Pancreas (tissue), 10 donors: ENCODE data around the gene CA5A. TPM values are rescaled to one million over a fixed set of nuclear protein-coding genes. Genes with fewer than 3 reads are reported as not detected.
"Not testable (repeated sequence)": the region's sequence is repeated elsewhere in the genome, so short reads cannot be mapped to it uniquely, and the experiment has no call there.

Source experiments
- ATAC-seq, 4 donors: fragments of 200-7000 bp; cut with Tn5 transposase; one replicate each; pipeline versions ENCODE4 v1.8.0 to v1.9.1; 2020; ENCODE audit warnings: mild to moderate bottlenecking in 4 of 4, moderate library complexity in 4 of 4
- DNase-seq, 6 donors: peaks; one replicate each; pipeline ENCODE4 v3.0.0-alpha.2; 2020
- FAIRE-seq: peaks from 2 replicates; lab custom pipeline; 2012; peaks lifted over from hg19 to GRCh38; lab: Jason Lieb, UNC
- H3K27ac ChIP-seq, 4 donors: fragments of 200-600 bp; sonication (generic); 1 replicate in 3 of 4; 2 replicates in 1 of 4; pipeline versions ENCODE4 v1.5.0 to v1.8.0; 2020
- H3K27me3 ChIP-seq, 4 donors: fragments of 200-600 bp; one replicate each; pipeline ENCODE4 v1.8.0; 2021
- H3K36me3 ChIP-seq, 3 donors: fragments of 200-600 bp; sonication (generic) in 1 of 3; one replicate each; pipeline versions ENCODE4 v1.5.0 to v1.8.0; 2020 to 2021
- H3K4me1 ChIP-seq, 3 donors: fragments of 200-600 bp; one replicate each; pipeline ENCODE4 v1.8.0; 2021
- H3K4me3 ChIP-seq, 4 donors: fragments of 200-600 bp; sonication (generic) in 2 of 4; one replicate each; pipeline versions ENCODE4 v1.5.0 to v1.8.0; 2020 to 2021
- H3K9me3 ChIP-seq, 4 donors: fragments of 200-600 bp; one replicate each; pipeline ENCODE4 v1.8.0; 2021
- whole genome bisulfite sequencing, 2 donors: extraction: QIAGEN DNeasy Blood & Tissue Kit; methylation state at CpG; one replicate each; pipeline ENCODE4 v1.1.7; 2013; 5-methylcytosine and 5-hydroxymethylcytosine counted together
- intact Hi-C, 3 donors: fragments of 100-400 bp; cut with DNase I; formaldehyde crosslinking; loops; one replicate each; pipeline versions ENCODE4 v1.11.1 to v1.14.2; 2022
- polyA plus RNA-seq, 2 donors: library from polyadenylated mRNA; stranded (reverse); fragments of 200-250 nt; gene quantifications; one replicate each; pipeline ENCODE4 v1.2.3, GENCODE V29; 2013
- total RNA-seq, 6 donors: library from RNA; stranded (reverse); fragmentation: NEBNext Ultra II Directional in 4 of 6; extraction: Animal tissue kit (Norgen Biotek cat#: 25700) in 4 of 6; gene quantifications; one replicate each; pipeline versions ENCODE4 v1.2.1 to v1.2.4, GENCODE V29; 2021 to 2023
- TF ChIP-seq, protein P1 (sequence below), 4 donors: fragments of 200-600 bp; sonication (generic) in 3 of 4; IDR thresholded peaks; one replicate each; pipeline versions ENCODE4 v1.5.0 to v1.8.0; 2021; ENCODE audit warnings: antibody characterized with exemption in 4 of 4
- donor health status: healthy with polysubstance abuse.
- donor health status: DM: no; HTN: no; CAD: no; lungs with moderate emphysema.
- donor health status: DM: no; HTN: no; CAD: no.
- donor health status: control.
- donor health status: control.
- donor health status: Bipolar disorder and iron deficiency.
- donor health status: DM: yes; HTN: yes; CAD: no.
- donor health status: DM: no; HTN: no; CAD: no.
- donor health status: DM: no; HTN: no; CAD: no.
- donor health status: DM: yes; HTN: yes; CAD: no.

Gene CA5A
- total and polyA plus RNA-seq, 8 donors, result under 0.01 TPM; not detected in 6

- peak in 1 of 6 donors; percentile 58 for DNase-seq
- Histone ChIP-seq H3K9me3 (no peaks in the 10 kb centered on the region), H3K4me3 (no peak overlapping the region), H3K27me3 (no peaks in the 10 kb centered on the region), H3K36me3 (no peaks in the 10 kb centered on the region), H3K27ac (no peak overlapping the region), H3K4me1 (peaks cover 0 to 12% (median 8%) of the 10 kb centered on the region in 3 donors)
- FAIRE-seq, result no peak
- intact Hi-C loops, result no loop called here
- TF ChIP-seq, protein P1, sequence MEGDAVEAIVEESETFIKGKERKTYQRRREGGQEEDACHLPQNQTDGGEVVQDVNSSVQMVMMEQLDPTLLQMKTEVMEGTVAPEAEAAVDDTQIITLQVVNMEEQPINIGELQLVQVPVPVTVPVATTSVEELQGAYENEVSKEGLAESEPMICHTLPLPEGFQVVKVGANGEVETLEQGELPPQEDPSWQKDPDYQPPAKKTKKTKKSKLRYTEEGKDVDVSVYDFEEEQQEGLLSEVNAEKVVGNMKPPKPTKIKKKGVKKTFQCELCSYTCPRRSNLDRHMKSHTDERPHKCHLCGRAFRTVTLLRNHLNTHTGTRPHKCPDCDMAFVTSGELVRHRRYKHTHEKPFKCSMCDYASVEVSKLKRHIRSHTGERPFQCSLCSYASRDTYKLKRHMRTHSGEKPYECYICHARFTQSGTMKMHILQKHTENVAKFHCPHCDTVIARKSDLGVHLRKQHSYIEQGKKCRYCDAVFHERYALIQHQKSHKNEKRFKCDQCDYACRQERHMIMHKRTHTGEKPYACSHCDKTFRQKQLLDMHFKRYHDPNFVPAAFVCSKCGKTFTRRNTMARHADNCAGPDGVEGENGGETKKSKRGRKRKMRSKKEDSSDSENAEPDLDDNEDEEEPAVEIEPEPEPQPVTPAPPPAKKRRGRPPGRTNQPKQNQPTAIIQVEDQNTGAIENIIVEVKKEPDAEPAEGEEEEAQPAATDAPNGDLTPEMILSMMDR (IDR thresholded peaks at IDR 0.05), result no peak
- ATAC-seq, result no peak
- WGBS, 2 donors, result 89% methylated on average over 18 to 19 of the region's 19 CpGs
These were observed 58.3 kb downstream of the CA5A start for GRCh38 chr16:87877942-87878507.

DNA sequence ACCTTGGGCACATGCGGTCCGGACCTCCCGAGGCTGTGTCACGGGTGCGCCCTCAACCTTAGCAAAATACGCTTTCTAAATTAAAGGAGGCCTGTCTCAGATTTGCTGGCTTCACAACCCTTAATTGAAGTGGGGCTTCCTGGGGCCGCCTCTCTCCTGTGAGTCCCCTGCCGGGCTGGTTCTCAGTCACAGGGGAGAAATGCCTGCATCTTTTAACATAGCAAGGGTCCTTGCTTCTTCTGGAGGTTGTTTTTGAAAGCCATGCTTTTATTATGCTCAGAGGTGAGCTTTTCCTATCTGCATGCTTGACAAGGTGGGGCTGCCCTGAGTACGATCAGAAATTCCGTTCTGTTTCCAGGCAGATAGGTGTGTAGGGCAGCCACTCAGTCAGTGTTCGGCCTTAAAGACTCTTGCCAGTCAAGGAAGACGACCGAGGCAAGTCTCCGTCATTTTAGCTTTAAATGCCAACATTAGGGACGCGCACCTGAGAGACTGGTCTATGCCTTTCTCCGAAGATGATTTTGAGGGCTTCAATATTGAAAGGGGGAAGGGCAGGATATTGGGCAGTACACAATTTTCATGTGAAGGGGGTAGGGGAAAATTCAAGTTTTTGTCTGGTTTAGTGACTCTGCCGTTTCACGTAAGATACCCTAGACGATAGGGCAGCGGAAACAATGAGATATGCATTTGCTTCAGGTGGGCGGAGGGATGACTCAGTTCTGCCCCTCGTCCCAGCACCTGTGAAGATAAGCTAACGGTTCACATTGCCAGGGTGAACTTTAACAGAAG is 61.5 kb downstream of the CA5A start:
- no peak for FAIRE-seq
- no peak overlapping the region for H3K4me3 ChIP-seq
- peaks cover 0 to 12% (median 0%) of the 10 kb centered on the region in 3 donors for H3K4me1 ChIP-seq
- intact Hi-C loops, result no loop called here
- TF ChIP-seq, protein P1 (IDR thresholded peaks at IDR 0.05), result no peak
- no peak for DNase-seq
- no peaks in the 10 kb centered on the region for H3K9me3 ChIP-seq
- H3K27ac ChIP-seq, result no peak overlapping the region
- H3K27me3 ChIP-seq, result no peaks in the 10 kb centered on the region
- 76 to 81% methylated on average over 24 of the region's 24 CpGs for WGBS, 2 donors
- no peaks in the 10 kb centered on the region for H3K36me3 ChIP-seq
- no peak for ATAC-seq

DNA sequence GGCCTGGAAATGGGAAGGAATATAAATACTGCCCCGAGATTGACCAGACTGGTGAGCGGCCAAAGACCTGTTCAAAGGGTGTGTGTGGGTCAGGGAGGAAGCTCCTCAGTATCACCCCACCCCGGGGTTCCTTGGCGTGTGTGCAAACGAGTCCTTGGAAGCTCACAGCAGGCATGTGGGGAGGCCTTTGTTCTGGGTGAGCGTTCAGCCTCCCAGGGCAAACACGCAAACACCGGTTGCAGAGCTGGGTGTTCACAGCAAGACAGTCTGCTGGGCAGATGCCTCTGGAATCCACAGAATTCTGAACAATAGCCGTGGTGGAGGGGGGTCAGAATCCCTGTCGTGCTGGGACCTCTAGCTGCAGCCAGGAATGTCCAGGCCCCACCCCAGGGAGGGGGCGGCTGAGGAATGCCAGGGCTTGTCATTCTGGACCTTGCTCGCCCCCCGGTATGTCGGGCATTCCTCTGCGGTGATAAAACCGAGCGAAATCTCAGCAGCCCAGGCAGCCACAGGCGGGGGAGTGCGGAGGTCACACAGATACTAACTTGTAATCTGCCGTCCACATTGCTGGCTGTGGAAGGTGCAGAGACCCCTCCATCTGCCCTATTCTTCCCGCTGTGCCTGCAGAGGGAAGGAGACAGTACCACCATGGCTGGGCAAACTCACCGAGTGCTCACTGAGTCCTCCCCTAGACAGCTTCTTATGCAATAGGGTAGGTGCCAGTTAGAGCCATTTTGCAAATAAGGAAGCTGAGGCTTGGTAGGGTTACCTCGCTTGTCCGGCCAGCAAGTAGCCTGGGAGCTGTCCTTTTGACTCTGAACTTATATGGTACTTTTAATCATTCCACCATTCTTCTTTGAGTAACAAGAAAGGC is 65.7 kb downstream of the CA5A start:
- WGBS, 2 donors, result 67 to 75% methylated on average over 22 to 24 of the region's 24 CpGs
- H3K4me1 ChIP-seq, FAIRE-seq: not testable (repeated sequence)

DNA sequence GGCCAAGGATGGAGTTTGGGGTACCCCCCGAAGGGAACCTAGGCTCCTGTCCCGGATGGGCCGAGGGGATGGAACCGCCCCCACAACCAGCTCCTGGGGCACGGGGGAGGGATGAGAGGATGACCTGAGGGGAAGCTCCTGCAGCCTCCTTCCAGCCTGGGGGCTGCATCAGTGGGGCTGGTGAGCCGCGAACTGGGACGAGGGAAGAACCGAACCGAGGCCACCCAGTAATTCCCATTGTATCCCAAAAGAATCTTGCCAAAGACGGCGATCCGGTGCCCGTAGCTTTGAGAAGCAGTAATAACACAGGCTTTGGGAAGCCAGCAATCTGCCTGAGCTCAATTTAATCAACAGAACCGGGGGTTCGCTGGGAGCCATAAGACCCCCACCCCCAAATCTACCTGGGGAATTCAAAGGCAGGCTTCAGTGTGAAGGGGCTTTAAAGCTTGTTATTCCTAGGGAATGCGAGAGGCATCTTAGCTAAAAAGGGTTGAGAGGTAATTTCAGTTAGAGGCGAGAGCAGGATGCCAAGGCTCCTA is 66.4 kb downstream of the CA5A start:
- DNase-seq, result peak in 1 of 6 donors; percentile 20
- not testable (repeated sequence) for ATAC-seq, H3K4me1 ChIP-seq, H3K36me3 ChIP-seq, H3K27me3 ChIP-seq, H3K9me3 ChIP-seq, H3K27ac ChIP-seq, H3K4me3 ChIP-seq, FAIRE-seq
- WGBS, 2 donors, result 95 to 98% methylated on average over 15 to 18 of the region's 18 CpGs
- intact Hi-C loops, result loop anchor here in 2 of 3 donors (2.0 to 5.0 kb wide), 2 partner anchors 88 to 89 kb away; no protein-coding TSS in a partner anchor

More for the DNA sequence above, 65.7 kb downstream of the CA5A start:
- H3K27me3 ChIP-seq, H3K36me3 ChIP-seq, H3K4me3 ChIP-seq, H3K9me3 ChIP-seq: not testable (repeated sequence)
- intact Hi-C loops, result loop anchor here in 1 of 3 donors (2.0 kb wide), 1 partner anchor 90 kb away; no protein-coding TSS in a partner anchor
- peak in 2 of 6 donors; percentile 46 to 62 for DNase-seq
- H3K27ac ChIP-seq, result peak overlapping the region in 2 of 4 donors; percentile 6 to 62
- ATAC-seq, result peak in 2 of 4 donors; percentile 11 to 29

DNA sequence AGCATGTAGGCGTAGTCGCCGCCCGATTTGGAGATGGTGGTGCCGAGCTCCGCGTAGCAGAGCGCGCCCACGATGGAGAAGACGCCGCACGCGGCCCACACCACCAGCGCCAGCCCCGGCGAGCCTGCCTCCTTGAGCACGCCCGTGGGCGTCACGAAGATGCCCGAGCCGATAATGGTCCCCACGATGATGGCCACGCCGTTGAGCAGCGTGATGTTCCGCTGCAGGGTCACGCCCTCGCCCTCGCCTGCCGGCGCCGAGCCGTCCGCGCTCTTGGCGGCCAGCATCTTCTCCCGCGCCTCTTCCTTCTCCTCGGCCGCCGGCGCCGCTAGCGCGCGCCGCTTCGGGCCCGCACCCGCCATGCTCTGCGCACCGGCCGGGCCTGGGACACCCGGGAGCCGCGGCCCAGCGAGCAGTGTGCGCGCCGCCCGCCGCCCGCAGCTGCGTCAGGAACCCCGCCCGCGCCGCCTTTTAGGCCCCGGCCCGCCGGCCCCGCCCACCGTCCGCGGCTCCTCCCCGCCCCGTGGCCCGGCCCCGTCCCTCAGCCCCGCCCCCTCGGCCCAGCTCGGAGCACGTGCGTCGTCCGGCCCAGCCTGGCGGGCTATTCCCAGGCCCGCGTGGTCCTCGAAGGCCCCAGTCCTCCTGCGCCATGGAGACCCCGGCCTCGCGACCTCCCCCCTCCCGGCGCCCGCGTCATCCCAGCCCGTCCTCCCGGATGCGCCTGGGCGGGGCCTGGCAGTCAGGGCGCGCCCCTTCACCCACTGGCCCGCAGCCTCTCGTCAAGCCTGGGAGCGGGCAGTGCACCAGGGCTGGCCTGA is 67.1 kb downstream of the CA5A start, which contains the start of gene SLC7A5:
SLC7A5 (minus strand) TSS at position 447 of the 818 bp plus-strand sequence; CDS start at position 362, 85 bp downstream.
- ATAC-seq (peak; percentile 63 to 79 (median 74)), DNase-seq (peak; percentile 68 to 89 (median 85))
- not testable (repeated sequence) for H3K36me3 ChIP-seq, FAIRE-seq, H3K9me3 ChIP-seq, H3K27ac ChIP-seq, H3K27me3 ChIP-seq, H3K4me1 ChIP-seq
- peak within 1 kb of the TSS; percentile 16 to 56 (median 29) for H3K4me3 ChIP-seq
- WGBS, 2 donors, result 15 to 24% methylated on average over 54 to 109 of the region's 109 CpGs
- intact Hi-C loops, result loop anchor here in 1 of 3 donors (5.0 kb wide), 1 partner anchor 87 kb away; no protein-coding TSS in a partner anchor

- ATAC-seq (peak; percentile 3 to 60 (median 24)), DNase-seq (peak in 1 of 6 donors; percentile 30)
- Histone ChIP-seq H3K4me1 (peaks cover 8 to 11% (median 9%) of the 10 kb centered on the region in 3 donors), H3K4me3 (peak overlapping the region in 2 of 4 donors; percentile 38 to 56)
- not testable (repeated sequence) for H3K36me3 ChIP-seq, H3K9me3 ChIP-seq, FAIRE-seq, H3K27me3 ChIP-seq, H3K27ac ChIP-seq
- 39 to 43% methylated on average over 35 of the region's 37 CpGs for WGBS, 2 donors
- intact Hi-C loops, result loop anchor here in 1 of 3 donors (5.0 kb wide), 1 partner anchor 86 kb away; no protein-coding TSS in a partner anchor
These were observed 67.9 kb downstream of the CA5A start for GRCh38 chr16:87868254-87869029.

- H3K36me3 ChIP-seq, ATAC-seq, FAIRE-seq, DNase-seq, H3K27ac ChIP-seq, H3K9me3 ChIP-seq, H3K27me3 ChIP-seq, H3K4me3 ChIP-seq: not testable (repeated sequence)
- intact Hi-C loops, result loop anchor here in 1 of 3 donors (5.0 kb wide), 1 partner anchor 84 kb away; no protein-coding TSS in a partner anchor
- 93% methylated on average over 16 of the region's 16 CpGs for WGBS, 2 donors
- peaks cover 8 to 20% (median 13%) of the 10 kb centered on the region in 3 donors for H3K4me1 ChIP-seq
These were observed 70.3 kb downstream of the CA5A start for GRCh38 chr16:87865902-87866555.
